Endothelial cell of umbilical vein (primary cell): ENCODE results near the gene DPY30. TPM values are rescaled to one million over a fixed set of nuclear protein-coding genes. Genes with fewer than 3 reads are reported as not detected.

Experiments used
- BruUV-seq: library from RNA; stranded (reverse); fragments of 400-500 nt; replicated peaks from 2 replicates; lab custom pipeline; 2021; lab: Mats Ljungman, UMichigan
- CTCF ChIA-PET: fragments of 300-600, 350-600 bp; sonication (Branson Sonifier 250); formaldehyde crosslinking; loops from one replicate; lab custom pipeline; 2021; ENCODE audit warnings: antibody characterized with exemption, inconsistent platforms; lab: Charles Lee
- POLR2A ChIA-PET: fragments of 300-600, 350-600 bp; sonication (Branson Sonifier 250); formaldehyde crosslinking; loops from one replicate; lab custom pipeline; 2021; ENCODE audit warnings: antibody characterized with exemption, inconsistent platforms; lab: Charles Lee
- DNase-seq: peaks from one replicate; pipeline ENCODE4 v3.0.0-alpha.2; 2011; ENCODE audit warnings: low read depth, low spot score
- FAIRE-seq: peaks from 2 replicates; lab custom pipeline; 2011; peaks lifted over from hg19 to GRCh38; lab: Jason Lieb, UNC
- H2AFZ ChIP-seq: 2 replicates; pipeline ENCODE4 v1.6.0; 2012; ENCODE audit warnings: low read depth, low read length, control low read depth, inconsistent platforms
- H3K27ac ChIP-seq: 2 replicates; pipeline ENCODE4 v1.5.1; 2011; ENCODE audit warnings: low read depth, mild to moderate bottlenecking, control low read depth, low read length, moderate library complexity; ENCODE audit not compliant: insufficient read depth
- H3K27me3 ChIP-seq, 2 experiments: 2 replicates each; pipeline versions ENCODE4 v1.6.0 to v1.6.1; 2011; ENCODE audit warnings: low read length in 2 of 2, mixed read lengths in 1 of 2; ENCODE audit not compliant: control insufficient read depth in 2 of 2, insufficient read depth in 2 of 2
- H3K36me3 ChIP-seq, 2 experiments: 2 replicates in 1 of 2; 3 replicates in 1 of 2; pipeline ENCODE4 v1.5.1; 2011; ENCODE audit warnings: low read length in 2 of 2, mild to moderate bottlenecking in 1 of 2, moderate library complexity in 1 of 2; ENCODE audit not compliant: control insufficient read depth in 2 of 2, insufficient read depth in 2 of 2; ENCODE audit errors: extremely low read depth in 1 of 2
- H3K4me1 ChIP-seq: 3 replicates; pipeline ENCODE4 v1.5.1; 2011; ENCODE audit warnings: mild to moderate bottlenecking, low read length; ENCODE audit not compliant: control insufficient read depth, insufficient read depth; ENCODE audit errors: extremely low read depth
- H3K4me2 ChIP-seq: 2 replicates; pipeline ENCODE4 v1.6.1; 2011; ENCODE audit warnings: low read length, control low read depth, mixed read lengths; ENCODE audit not compliant: insufficient read depth
- H3K4me3 ChIP-seq, 3 experiments: fragments of 200-600 bp in 1 of 3; sonication (generic), shearing (Covaris generic) in 1 of 3; replicated peaks in 1 of 3; 2 replicates each; pipeline ENCODE4 v1.5.1; 2011 to 2016; ENCODE audit warnings: control low read depth in 3 of 3, low read length in 3 of 3, mild to moderate bottlenecking in 2 of 3, inconsistent platforms in 1 of 3, low read depth in 1 of 3, moderate library complexity in 1 of 3; ENCODE audit not compliant: insufficient read depth in 1 of 3
- H3K79me2 ChIP-seq: 2 replicates; pipeline ENCODE4 v1.6.0; 2012; ENCODE audit warnings: low read length, inconsistent platforms; ENCODE audit not compliant: control insufficient read depth, insufficient read depth
- H3K9ac ChIP-seq: replicated peaks from 2 replicates; pipeline ENCODE3; 2011; ENCODE audit warnings: low read length, control low read depth; ENCODE audit not compliant: insufficient read depth; ENCODE audit errors: extremely low read depth
- H3K9me1 ChIP-seq: replicated peaks from 3 replicates; pipeline ENCODE4 v1.6.0; 2011; ENCODE audit warnings: mild to moderate bottlenecking, low read length; ENCODE audit not compliant: control insufficient read depth, insufficient read depth; ENCODE audit errors: extremely low read depth
- H3K9me3 ChIP-seq: replicated peaks from 2 replicates; pipeline ENCODE4 v1.5.1; 2012; ENCODE audit warnings: low read length, inconsistent platforms; ENCODE audit not compliant: control insufficient read depth, insufficient read depth
- H4K20me1 ChIP-seq: replicated peaks from 2 replicates; pipeline ENCODE3; 2011; ENCODE audit warnings: mild to moderate bottlenecking, low read length; ENCODE audit not compliant: control insufficient read depth, insufficient read depth; ENCODE audit errors: extremely low read depth
- CTCF ChIP-seq, 2 donors: IDR thresholded peaks; 1 replicate in 1 of 2; 2 replicates in 1 of 2; pipeline ENCODE4 v1.5.1; 2011; ENCODE audit warnings: low read length in 2 of 2, mild to moderate bottlenecking in 2 of 2, moderate library complexity in 2 of 2, control low read depth in 1 of 2, inconsistent platforms in 1 of 2, low read depth in 1 of 2; ENCODE audit not compliant: insufficient read depth in 1 of 2; ENCODE audit errors: extremely low read depth in 1 of 2
- EZH2 ChIP-seq: IDR thresholded peaks from 2 replicates; pipeline ENCODE4 v1.6.1; 2012; ENCODE audit warnings: borderline replicate concordance, low read depth, mild to moderate bottlenecking, moderate library complexity, low read length, inconsistent platforms; ENCODE audit not compliant: severe bottlenecking
- FOS ChIP-seq: IDR thresholded peaks from 2 replicates; pipeline ENCODE4 v1.6.1; 2011; ENCODE audit warnings: mild to moderate bottlenecking, low read length, moderate library complexity, borderline replicate concordance; ENCODE audit not compliant: insufficient read depth
- GATA2 ChIP-seq: IDR thresholded peaks from 2 replicates; pipeline ENCODE4 v1.7.0; 2011; ENCODE audit warnings: low read depth, mild to moderate bottlenecking, moderate library complexity, mixed read lengths, low read length; ENCODE audit not compliant: insufficient read length, insufficient read depth
- JUN ChIP-seq: IDR thresholded peaks from 2 replicates; pipeline ENCODE4 v1.6.1; 2011; ENCODE audit warnings: borderline replicate concordance, low read depth; ENCODE audit not compliant: insufficient read length, insufficient read depth
- MYC ChIP-seq: IDR thresholded peaks from one replicate; pipeline ENCODE4 v1.6.1; 2011; ENCODE audit warnings: mild to moderate bottlenecking, low read depth, low read length
- POLR2A ChIP-seq: IDR thresholded peaks from 2 replicates; pipeline ENCODE4 v1.6.1; 2012; ENCODE audit warnings: low read depth, mild to moderate bottlenecking, control low read depth, low read length
- dilution Hi-C: fragments of 300-500 bp; cut with MboI; formaldehyde crosslinking; loops from one replicate; pipeline ENCODE4 v1.15.0; 2019; ENCODE audit warnings: low sequenced_read_pairs; ENCODE audit not compliant: extremely low pct_ligation_motif_present
- intact Hi-C: fragments of 100-400 bp; cut with micrococcal nuclease; formaldehyde crosslinking; loops from one replicate; pipeline ENCODE4 v1.10.0; 2022
- polyA plus RNA-seq, 4 experiments: library from polyadenylated mRNA; depleted of rRNA in 3 of 4; stranded (reverse) in 3 of 4; unstranded in 1 of 4; fragments of >200 nt; gene quantifications; 2 replicates each; pipeline versions ENCODE4 v1.2.1 to v1.2.3, GENCODE V29; 2011 to 2012; ENCODE audit warnings: missing spikeins in 1 of 4
- total RNA-seq: library from RNA; stranded (reverse); gene quantifications from 2 replicates; pipeline ENCODE4 v1.2.3, GENCODE V29; 2021

The DPY30 gene
- total and polyA plus RNA-seq, 2 donors (not counting 3 experiments of a cell fraction or from before 2014, with no cell fraction given), result 78.4 to 83.4 TPM

DNA sequence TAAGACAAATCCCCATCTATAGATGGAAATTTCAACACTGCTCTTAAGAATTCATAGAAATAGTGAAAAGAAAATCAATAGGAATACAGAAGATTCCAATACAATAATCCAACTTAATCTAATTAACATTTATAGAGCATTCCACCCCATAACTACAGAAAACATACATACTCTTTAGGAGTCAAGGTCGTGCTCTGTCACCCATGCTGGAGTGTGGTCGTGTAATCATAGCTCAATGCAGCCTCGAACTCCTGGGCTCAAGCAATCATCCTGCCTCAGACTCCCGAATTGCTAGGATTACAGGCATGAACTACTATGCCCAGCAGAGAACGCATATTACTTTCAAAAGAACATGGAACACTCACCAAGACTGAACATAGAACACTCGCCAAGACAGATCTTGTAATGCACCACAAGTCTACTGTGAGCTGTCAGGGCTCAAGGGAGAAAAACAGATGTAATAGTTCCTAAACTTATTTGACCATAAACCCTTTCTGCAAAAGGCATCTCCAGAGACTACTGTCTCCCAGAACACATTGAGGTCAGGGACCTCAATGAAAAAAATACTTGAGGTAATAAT, 42.9 kb downstream of the DPY30 start:
- intact Hi-C loops (no loop called here), dilution Hi-C loops (no loop called here)
- H3K27me3 ChIP-seq, result no peaks in the 10 kb centered on the region
- no peak for DNase-seq
- FAIRE-seq, result no peak
- no peaks in the 10 kb centered on the region for H3K9me1 ChIP-seq
- H3K4me1 ChIP-seq, result peaks cover 2% of the 10 kb centered on the region
- no peak overlapping the region for H2AFZ ChIP-seq
- H3K9ac ChIP-seq, result no peak overlapping the region
- no peaks in the 10 kb centered on the region for H3K9me3 ChIP-seq
- ChIA-PET POLR2A (no interaction called here), CTCF (interaction anchor here (2.0 kb wide), 1 partner anchor 12 kb away, joined by 8 read pairs; no protein-coding TSS in a partner anchor)
- no peak overlapping the region for H3K4me3 ChIP-seq
- H3K4me2 ChIP-seq, result no peak overlapping the region
- no peaks in the 10 kb centered on the region for H3K36me3 ChIP-seq
- no peak overlapping the region for H3K27ac ChIP-seq
- peaks cover 91% of the 10 kb centered on the region for H3K79me2 ChIP-seq
- BruUV-seq, result no TSS peak
- TF ChIP-seq EZH2, result no peak
- TF ChIP-seq POLR2A, result no peak
- no peak for TF ChIP-seq FOS
- no peak for TF ChIP-seq MYC
- no peak for TF ChIP-seq GATA2
- peaks cover 9% of the 10 kb centered on the region for H4K20me1 ChIP-seq

DNA sequence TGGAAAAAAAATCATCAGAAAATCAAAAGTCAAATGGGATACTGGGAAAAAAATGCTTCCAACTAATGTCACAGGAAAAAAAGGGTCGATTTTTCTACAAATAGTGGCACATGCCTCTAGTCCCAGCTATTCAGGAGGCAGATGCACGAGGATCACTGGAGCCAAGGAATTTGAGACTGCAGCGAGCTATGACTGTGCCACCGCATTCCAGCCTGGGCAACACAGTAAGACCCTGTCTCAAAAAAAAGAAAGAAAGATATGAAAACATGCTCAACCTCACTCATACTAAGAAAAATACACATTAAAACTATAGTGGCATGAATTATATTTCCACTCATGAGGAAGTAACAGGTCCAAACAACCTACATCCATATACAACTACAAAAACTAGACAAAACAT, 46.7 kb downstream of the DPY30 start:
- peaks cover 9% of the 10 kb centered on the region for H4K20me1 ChIP-seq
- H2AFZ ChIP-seq, result no peak overlapping the region
- TF ChIP-seq JUN, result no peak
- TF ChIP-seq CTCF (IDR thresholded peaks at IDR 0.05; ENCODE audit: extremely low read depth in 1 of 2, insufficient read depth in 1 of 2, low read depth in 1 of 2, low read length in 2 of 2), result no peak
- no peak for TF ChIP-seq MYC
- H3K4me1 ChIP-seq, result peaks cover 2% of the 10 kb centered on the region
- no peak overlapping the region for H3K4me2 ChIP-seq
- H3K4me3 ChIP-seq, result no peak overlapping the region
- H3K79me2 ChIP-seq, result peaks cover 97% of the 10 kb centered on the region
- FAIRE-seq (no peak), DNase-seq (no peak)
- no peaks in the 10 kb centered on the region for H3K9me3 ChIP-seq
- no peaks in the 10 kb centered on the region for H3K36me3 ChIP-seq
- H3K9ac ChIP-seq, result no peak overlapping the region
- no peak overlapping the region for H3K27ac ChIP-seq
- POLR2A ChIA-PET, result no interaction called here
- no peaks in the 10 kb centered on the region for H3K9me1 ChIP-seq
- H3K27me3 ChIP-seq, result no peaks in the 10 kb centered on the region
- CTCF ChIA-PET, result no interaction called here
- intact Hi-C loops (no loop called here), dilution Hi-C loops (no loop called here)
- no TSS peak for BruUV-seq
